Ureter (tissue), 1 donor: ENCODE measurements around the gene MOB3C. TPM values are rescaled to one million over a fixed set of nuclear protein-coding genes. Genes with fewer than 3 reads are reported as not detected.

Experiments used
- DNase-seq: peaks from one replicate; pipeline ENCODE4 v3.0.0-alpha.2; 2020; ENCODE audit warnings: low spot score
- total RNA-seq: library from RNA; stranded (reverse); gene quantifications from one replicate; pipeline ENCODE4 v1.2.4, GENCODE V29; 2023
- donor health status: DM: yes; HTN: yes; CAD: no.

The MOB3C gene
- total RNA-seq, 1 donor from 2014 or later: 27.9 TPM

DNA sequence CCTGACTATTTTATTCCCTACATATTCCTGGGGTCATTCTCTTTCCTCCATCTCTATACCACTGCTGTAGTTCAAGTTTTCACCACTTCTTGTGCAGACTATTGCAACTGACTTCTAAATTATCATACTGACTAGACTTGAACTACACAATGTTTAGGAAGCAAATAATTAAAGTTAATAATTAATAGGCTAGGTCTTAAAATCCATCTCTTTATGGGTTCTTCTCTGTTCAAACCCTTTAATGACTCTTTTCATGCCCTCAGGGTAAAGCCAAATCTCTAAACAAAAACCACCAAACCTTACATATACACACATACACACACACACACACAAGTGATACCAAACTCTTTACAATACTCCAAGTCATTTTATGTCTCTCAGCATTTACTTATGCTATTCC lies 22.3 kb upstream of the MOB3C start:
- DNase-seq: no peak

DNA sequence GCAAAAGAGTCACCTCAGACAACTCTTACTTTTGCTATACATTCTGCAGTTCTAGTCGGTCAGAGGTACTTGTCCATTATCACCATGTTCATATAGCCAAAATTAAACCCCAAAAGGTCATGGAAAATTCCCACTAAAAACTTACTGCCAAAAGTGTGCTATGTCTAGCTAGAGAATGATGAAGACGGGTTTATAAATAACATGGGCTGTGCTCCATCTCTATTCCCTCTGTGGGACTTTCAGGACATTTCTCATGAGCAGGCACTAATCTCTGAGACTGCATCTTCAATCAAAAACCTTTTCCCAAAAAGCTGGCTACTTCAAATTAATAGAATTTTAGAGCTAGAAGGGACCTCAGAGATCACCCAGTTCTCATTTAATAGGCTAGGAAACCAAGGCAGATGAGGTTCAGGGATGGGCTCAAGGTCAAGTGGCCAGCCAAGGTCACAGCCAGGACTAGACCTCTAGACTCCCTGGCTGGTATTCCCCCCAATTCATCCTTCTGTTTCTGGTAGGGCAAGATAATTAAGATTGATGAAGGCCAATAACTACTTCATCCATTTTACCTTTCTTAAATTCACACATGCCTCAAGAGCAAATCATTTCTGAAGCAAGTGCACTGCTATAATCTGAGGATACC lies 21.0 kb upstream of the MOB3C start:
- no peak for DNase-seq

DNA sequence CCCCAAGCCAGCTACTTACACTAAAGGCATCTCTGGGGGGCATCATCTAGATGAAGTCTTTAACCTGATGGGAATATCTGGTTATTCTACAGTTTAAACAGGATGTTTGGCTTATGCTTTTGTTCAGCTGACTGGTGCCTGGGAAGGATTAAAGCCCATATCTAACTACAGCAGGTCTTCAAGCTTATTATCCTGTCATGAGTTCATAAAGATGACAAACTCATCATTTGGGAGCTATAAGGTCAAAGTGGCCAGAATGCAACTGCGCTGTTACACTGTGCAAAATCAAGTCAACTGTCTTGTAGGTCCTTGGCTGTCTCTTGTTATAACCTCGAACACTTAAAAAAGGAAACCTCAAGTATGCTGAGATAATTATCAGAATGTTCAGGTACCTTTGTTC lies 18.6 kb upstream of the MOB3C start:
- DNase-seq: no peak

DNA sequence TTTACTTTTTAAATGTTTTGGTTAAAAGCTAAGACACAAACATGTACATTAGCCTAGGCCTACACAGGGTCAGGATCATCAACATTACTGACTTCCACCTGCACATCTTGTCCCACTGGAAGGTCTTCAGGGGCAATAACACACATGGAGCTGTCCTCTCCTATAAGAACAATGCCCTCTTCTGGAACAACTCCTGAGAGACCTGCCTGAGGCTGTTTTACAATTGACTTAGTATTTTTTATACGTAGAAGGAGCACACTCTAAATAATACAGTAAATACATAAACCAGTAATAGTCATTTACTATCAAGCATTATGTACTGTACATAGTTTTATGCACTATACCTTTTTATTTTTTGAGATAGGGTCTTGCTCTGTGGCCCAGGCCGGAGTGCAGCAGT lies 14.1 kb upstream of the MOB3C start:
- DNase-seq: no peak

DNA sequence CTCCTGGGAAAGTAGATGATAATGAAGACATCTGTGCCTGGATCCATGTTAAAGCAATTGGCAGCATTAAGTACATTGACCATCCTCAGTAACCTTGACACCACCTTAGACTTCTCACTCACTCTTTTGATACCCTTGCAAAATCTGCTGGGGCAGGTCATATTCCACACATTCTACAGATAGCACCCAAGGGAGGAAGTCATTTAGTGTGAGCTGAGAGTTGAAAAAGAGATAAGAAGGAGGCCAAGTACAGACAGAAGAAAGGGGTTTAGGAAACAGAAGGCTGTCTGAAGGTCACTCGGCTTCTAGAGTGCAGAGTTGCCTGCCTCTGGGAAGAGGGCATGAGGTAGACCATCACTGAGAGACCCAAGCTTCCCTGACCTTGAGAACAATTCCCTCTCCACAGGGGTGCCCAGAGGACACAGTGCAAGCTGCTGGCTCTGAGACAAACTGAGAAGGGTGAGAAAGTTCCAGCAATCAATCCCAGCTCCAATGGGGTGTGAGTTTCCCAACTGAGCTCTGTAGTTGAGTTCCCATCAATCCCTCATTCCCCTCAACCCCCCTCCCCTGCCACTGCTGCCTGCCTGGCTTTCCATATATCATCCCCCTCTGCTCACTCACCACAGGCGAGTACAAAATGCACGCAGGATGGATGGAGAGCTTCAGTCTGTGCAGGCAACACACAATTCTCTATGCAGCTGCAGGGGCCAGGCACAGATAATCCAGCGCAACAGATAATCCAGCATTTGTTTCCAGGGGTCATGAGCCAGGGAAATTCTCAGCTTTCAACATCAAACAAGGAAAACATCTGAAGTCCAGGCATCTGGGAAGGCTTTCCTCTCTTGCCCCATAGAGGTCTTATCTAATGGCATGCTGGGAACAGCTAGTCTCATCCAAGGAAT lies 7.4 kb upstream of the MOB3C start:
- DNase-seq: no peak

DNA sequence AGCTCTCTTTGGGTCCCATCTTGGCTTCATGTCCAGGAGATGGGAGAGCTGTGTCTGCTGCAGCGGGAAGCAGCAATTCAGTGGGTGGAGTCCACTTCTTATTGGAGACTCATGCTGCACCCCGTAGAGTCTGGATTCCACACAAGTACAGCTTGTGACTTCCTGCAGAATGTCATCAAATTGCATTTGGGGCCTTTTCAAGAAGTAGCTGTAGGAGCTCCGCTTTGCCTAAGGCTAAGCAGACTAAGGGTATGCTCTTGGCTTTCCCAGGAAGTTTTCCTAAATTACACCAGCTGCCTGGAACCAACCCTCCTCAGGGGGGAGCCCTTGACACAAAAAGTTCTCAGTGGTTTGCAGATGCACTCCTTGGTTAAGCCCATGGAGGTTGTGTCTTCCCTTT lies 5.7 kb upstream of the MOB3C start:
- DNase-seq: no peak

DNA sequence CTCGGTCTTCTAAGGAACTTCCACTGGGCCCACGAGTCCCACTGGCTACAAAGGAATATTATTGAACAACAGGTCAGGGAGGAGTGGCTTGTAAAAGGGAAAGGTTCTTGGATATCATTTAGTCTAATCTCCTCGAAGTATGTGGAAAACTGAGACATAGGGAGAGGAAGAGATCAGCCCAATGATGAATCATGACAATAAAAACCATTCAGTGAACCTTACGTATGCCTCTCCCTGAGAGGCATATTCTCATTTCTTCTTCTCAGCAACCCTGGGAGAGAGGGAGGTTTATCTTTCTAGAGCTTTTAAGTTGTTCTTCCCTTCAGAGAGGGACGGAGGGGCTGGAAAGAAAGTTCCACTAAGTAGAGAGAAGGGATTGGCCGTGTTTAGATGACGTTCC lies 5.3 kb upstream of the MOB3C start:
- DNase-seq: no peak

DNA sequence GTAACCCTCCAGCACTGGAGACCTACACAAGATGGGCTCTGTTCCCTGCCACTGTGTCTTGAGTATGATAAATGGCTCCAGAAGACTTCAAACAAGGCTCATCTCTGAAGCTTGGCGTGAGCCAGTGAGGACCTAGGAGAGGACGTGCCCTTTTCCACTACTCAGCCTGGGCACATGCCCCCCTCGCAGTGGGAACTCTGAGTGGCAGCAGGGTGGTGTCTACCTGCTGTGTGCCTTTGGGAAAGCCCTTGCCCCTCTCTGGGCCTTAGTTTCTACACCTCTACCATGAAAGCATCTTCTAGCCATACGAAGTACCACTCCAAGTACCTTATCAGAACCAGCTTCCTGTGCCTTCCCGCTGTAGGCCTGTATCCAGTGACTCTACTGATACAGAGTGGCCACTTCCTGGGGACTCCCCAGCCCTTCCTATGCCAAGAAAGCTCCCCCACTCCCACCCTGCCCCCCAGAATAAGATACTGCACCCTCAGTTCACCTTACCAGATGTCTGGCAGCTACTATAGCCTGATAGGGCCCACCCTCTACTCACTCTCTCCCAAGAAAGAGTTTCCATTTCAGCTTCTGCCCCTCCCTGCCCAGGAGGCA lies 3.1 kb upstream of the MOB3C start:
- DNase-seq: no peak

DNA sequence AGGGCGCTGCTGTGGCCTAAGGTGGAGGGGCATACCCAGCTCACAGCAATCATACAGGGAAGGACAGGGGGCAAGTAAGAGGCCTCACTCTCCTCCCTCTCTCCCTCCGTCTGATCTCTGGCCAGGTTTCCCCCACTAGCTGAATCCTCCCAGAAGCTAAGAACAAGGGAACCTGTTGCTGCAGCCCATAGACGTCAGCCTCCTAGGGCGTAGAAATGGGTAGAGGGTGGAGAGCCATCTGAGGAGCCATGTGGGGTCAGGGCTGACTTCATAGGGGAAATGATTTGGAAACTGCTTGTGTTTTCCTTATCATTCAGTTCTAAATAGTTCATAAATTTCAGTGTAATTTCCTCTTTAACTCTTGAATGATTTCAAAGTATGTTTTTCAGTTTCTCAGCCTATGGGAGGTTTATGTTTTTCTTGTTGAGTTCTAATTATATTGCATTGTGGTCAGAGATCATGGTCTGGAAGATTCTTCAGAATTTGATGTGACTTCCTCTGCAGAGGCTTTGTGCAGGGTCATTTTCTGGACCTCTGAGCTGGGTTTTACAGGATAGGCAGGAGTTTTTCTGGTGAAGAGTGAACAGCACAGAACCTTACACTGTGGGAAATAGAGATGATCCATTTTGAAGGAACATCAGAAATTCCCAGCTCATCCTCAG lies 2.3 kb upstream of the MOB3C start:
- DNase-seq: no peak

DNA sequence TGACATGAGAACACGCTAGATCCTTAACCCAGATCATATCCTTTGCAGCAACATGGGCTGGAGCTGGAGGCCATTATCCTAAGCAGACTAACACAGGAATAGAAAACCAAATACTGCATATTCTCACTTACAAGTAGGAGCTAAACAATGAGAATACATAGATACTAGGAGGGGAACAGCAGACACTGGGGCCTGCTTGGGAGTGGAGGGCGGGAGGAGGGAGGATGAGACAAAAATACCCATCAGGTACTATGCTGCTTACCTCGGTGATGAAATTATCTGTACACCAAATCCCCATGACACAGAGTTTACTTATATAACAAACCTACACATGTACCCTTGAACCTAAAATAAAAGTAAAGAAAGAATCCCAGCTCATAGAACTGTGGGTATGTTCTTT lies 1.2 kb upstream of the MOB3C start:
- DNase-seq: no peak

DNA sequence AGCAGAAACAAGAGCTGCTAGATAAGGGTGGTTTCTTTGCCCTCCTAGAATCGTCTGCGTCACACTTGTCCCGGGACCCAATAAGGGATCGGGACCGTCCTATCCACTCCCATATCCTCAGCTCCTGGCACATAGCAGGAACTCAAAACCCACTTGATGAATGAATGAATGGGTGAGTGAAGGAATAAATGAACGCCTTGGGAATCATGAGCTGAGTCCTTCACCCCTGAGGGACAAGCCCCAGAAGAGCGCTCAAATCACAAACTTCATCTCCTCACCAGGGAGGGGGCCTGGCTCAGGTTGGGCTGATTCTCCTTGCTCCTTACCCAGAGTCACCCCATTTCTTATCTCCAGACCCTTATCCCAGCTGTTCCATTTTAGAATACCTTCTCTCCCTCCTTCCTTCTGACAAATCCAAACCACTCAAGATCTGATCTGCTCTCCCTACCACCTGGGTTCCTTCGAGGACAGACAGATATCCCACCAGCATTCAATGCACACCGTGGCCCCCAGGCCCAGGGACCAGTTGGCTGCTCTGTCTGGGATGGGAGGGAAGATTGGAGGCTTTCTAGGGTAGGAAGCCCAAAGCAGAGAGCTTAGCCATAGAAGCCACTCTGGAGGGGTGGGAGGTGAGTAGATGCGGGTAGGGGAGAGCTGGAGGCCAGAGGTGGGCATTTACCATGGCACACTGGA lies 643 bp upstream of the MOB3C start:
- no peak for DNase-seq

DNA sequence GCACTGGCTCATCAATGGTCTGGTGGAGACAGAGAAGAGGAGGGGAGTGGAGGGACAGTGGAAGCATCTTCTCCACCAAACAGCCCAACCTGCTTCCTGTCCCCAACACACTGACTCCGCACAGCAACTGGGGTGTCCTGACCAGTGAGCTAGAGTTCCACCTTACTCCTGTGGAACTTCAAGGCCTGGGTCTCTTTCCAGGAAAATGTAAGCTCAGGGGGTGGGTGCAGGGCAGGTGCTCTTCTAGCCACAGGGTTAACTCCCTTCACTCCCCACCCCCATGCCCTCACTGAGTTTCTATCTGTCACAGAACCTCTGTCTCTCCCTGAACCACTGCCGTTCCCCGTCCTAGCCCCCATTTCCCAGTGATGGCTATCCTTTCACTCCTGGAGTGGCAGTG lies 876 bp downstream of the MOB3C start:
- no peak for DNase-seq

DNA sequence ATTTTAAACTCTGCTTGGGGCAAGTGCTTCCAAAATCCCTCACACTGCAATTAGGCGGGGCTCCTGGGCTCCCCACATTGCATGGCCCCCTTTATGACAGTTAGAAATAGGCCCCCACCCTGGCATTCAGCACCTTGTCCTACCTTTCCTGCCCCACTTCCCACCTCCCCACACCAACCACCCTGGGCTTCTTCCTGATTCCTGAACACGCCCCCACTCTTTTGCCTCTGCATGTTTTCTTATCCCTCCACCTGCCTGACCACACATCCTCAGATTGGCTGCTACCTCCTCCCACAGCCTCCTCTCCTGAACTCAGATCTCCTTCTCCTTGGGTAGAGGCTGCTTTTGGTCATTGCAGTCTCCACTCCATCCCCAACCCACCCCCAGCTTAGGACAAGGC lies 1.5 kb downstream of the MOB3C start:
- no peak for DNase-seq

DNA sequence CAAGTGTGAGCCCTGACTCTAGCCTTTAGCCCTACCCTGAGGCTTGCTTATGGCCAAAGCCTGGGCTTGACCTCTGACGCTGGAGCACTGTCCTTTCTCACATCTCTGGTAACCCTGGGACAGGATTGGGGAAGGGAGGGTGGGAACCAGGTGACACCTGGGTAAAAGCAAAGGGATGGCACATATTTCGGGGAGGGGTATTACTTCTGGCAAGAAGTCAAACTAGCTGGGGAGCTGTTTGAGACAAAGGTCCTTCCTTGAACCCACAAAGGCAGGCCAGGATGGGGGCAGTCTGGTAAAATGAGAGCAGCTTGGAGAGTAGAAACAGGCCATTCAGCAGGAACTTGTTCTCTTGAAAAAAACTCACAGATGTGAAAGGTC lies 2.0 kb downstream of the MOB3C start:
- DNase-seq: no peak

DNA sequence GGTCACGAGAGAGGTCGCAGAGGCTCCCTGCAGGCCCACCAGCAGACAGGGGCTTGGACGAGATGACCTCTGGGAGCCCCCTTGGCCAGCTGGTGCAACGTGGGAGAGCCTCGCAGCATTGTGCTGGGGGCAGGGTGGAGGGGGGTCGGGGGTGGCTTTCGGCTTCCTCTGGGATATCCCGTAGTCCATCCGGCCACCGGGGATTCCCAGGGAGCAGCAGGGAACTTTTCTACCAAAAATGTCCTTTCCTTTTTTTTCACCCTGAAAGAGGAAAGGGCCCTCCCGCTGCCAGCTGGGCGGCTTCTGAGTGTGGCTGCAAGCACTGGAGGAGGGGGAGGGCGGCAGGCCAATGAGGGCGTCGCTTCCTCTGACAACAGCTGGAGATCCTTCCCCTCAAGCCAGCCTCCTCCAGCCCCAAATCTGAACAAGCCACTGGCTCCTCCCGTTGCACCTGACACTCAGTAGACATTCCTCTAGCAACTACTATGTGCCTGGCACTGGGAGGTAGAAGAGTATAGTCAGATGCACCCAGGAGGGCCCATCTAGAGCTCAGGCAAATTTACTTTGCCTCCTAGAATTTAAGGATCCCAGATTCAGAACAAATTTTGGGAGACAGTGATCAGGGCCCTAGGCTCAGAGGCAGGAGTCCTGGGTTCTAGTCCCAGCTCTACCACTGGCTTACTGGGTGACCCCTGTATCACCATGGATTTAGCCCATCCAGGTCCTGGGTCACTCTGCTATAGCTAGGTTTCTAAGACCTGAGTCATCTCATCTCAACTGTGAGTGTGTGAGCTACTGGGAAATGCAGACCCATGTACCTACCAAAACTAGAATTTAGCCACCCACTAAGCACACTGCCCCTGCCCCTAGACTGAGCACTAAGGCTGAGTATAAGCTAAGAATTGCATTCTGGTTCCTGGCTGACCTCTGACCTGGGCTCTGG lies 2.7 kb downstream of the MOB3C start:
- peak; percentile 93 for DNase-seq

DNA sequence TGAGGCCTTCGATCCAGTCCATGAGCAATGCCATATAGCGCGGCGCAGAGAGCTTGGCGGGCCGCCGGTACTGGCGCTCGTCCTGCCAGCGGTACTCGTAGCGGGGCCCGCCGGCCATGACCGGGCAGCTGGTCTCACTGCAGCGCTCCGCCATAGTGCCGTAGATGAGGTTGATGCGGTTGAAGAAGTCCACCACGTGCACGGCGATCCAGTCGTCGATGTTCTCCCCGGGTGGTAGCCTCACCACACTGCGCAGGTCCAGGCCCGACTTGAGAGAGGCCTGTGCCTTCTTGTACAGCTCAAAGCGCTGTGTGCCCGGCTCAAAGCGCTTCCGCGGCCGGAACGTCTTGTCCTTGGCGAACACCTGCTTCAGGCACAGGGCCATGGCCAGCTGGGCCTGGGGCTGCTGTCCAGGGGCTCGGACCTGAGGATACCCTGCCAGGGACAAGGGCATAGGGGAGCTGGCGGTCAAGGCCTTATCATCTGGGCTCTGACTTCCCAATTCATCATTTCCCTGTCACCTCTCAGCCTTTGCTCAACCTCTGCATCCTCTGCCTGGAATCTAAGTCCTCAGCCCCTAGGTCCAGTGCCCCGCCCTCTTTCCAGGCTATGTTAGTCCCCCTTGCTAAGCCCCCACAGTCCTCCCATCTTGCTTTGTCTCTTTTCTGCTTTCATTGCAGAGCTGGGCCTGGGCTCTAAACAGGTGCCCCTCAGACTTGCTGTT lies 3.5 kb downstream of the MOB3C start:
- DNase-seq: no peak

DNA sequence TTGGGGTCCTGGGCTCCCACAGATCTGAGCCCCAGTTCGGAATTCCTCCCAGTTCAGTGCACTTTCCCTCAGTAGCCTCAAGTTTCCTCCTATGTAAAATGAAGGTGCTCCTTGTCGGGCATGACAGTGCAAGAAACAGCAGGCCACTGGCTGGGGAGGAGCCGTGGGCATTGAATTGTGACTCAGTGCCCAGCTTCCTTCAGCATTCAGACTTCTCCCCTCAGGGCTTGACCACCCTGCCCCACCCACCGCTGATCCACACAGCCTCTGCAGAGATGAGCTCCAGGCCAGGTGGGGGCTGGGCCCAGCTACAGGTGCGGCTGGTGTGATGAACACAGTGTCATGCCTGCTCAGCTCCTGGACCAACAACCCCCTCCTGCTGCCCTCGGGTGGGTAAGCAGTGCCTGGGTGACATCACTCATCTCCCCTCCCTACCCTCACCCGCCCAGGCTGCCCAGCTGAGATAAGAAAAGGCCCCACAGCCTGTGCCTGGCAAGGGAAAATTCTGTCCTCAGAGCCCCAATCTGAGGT lies 4.9 kb downstream of the MOB3C start:
- DNase-seq: peak; percentile 76

DNA sequence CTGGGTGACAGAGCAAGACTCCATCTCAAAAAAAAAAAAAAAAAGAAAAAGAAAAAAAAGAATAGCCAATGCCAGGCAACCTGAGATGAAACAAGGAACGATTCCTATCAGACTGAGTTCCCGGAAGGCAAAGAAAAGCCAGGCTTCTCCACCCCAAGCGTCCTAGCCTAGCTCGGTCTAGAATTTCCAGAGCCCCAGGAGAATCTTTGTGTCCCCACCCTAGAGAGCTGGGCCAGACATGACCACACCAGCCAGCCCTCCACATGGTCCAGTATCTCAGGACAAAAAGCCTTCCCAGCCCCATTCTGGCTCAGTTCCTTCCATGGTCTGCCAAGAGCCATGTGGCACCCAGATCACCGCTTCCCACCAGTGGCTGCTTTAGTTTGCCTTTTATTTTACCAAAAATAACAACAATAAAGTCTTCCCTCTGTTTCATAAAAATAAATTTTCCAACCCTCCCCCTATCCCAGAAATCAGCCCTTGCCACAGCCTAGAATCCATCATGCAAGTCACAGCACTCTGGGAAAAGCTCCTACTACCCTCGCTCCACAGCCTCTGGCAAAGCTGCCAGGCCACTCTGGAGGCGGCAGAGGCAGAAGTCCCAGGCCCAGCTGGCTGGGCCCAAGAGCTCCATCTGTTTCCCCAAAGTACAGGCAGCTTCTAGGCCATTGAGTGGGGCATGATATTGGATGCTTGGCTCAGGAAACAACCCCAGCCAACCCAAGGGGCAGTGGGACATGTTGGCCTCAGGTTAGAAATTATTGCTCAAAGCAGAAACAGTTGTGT lies 9.1 kb downstream of the MOB3C start:
- DNase-seq: no peak
